OCI-LY3 (cell line): ENCODE results near the gene MAN1B1.

Experiments used
- EZH2phosphoT487 ChIP-seq: fragments of 200-600 bp; shearing (Covaris generic); IDR thresholded peaks from 2 replicates; pipeline ENCODE4 v1.6.1; 2018; ENCODE audit warnings: antibody characterized with exemption, mixed run types, low read depth
- TF ChIP-seq, protein P1 (sequence below): fragments of 200-600, 300-600 bp; sonication (generic); IDR thresholded peaks from 2 replicates; pipeline ENCODE4 v1.5.1; 2014; ENCODE audit warnings: antibody characterized with exemption, low read length, low read depth

GRCh38 chr9:137157618-137158415 is 71.0 kb downstream of the MAN1B1 start:
- TF ChIP-seq, protein P1, sequence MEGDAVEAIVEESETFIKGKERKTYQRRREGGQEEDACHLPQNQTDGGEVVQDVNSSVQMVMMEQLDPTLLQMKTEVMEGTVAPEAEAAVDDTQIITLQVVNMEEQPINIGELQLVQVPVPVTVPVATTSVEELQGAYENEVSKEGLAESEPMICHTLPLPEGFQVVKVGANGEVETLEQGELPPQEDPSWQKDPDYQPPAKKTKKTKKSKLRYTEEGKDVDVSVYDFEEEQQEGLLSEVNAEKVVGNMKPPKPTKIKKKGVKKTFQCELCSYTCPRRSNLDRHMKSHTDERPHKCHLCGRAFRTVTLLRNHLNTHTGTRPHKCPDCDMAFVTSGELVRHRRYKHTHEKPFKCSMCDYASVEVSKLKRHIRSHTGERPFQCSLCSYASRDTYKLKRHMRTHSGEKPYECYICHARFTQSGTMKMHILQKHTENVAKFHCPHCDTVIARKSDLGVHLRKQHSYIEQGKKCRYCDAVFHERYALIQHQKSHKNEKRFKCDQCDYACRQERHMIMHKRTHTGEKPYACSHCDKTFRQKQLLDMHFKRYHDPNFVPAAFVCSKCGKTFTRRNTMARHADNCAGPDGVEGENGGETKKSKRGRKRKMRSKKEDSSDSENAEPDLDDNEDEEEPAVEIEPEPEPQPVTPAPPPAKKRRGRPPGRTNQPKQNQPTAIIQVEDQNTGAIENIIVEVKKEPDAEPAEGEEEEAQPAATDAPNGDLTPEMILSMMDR = no peak
- no peak for TF ChIP-seq EZH2phosphoT487
